Peyer's patch (tissue), 4 donors: ENCODE results near the gene GIMD1. TPM values are rescaled to one million over a fixed set of nuclear protein-coding genes. Genes with fewer than 3 reads are reported as not detected.
A peak's percentile ranks its signal among the peaks of the same experiment; 100 is the strongest.

ENCODE experiments used
- DNase-seq, 3 donors: peaks; one replicate each; pipeline ENCODE4 v3.0.0-alpha.2; 2017 to 2019
- H3K27ac ChIP-seq, 4 donors: fragments of 200-600 bp; sonication (generic); one replicate each; pipeline ENCODE4 v1.5.1; 2016 to 2019
- H3K27me3 ChIP-seq, 2 donors: fragments of 200-600 bp; sonication (generic); one replicate each; pipeline ENCODE4 v1.5.1; 2019
- H3K36me3 ChIP-seq, 3 donors: fragments of 200-600 bp; sonication (generic); one replicate each; pipeline ENCODE4 v1.5.1; 2016 to 2019
- H3K4me1 ChIP-seq, 4 donors: fragments of 200-600 bp; sonication (generic); one replicate each; pipeline ENCODE4 v1.5.1; 2016 to 2019
- H3K4me3 ChIP-seq, 4 donors: fragments of 200-600 bp; sonication (generic); 1 replicate in 3 of 4; 2 replicates in 1 of 4; pipeline ENCODE4 v1.5.1; 2016 to 2019; ENCODE audit warnings: mild to moderate bottlenecking in 1 of 4
- H3K9me3 ChIP-seq, 4 donors: fragments of 200-600 bp; sonication (generic); one replicate each; pipeline ENCODE4 v1.5.1; 2016 to 2019; ENCODE audit warnings: mild to moderate bottlenecking in 1 of 4
- CTCF ChIP-seq, 6 experiments: fragments of 450-650 bp in 4 of 6; fragments of 200-600 bp in 2 of 6; sonication (generic) in 1 of 6; IDR thresholded peaks; one replicate each; pipeline ENCODE4 v1.5.1; 2017 to 2019; ENCODE audit warnings: antibody characterized with exemption in 6 of 6, mild to moderate bottlenecking in 3 of 6, moderate library complexity in 1 of 6
- POLR2A ChIP-seq, 2 donors: fragments of 450-650 bp; IDR thresholded peaks; one replicate each; pipeline ENCODE4 v1.5.1; 2017; ENCODE audit warnings: antibody characterized with exemption in 2 of 2, mild to moderate bottlenecking in 2 of 2, moderate library complexity in 2 of 2
- total RNA-seq, 4 donors: library from RNA; depleted of rRNA; stranded (reverse); fragments of >200 nt; gene quantifications; one replicate each; pipeline ENCODE4 v1.1.0, GENCODE V29; 2016

GIMD1 gene
- total RNA-seq, 4 donors from 2014 or later, result 3.1 to 27.5 TPM; not detected in 2

- Histone ChIP-seq H3K36me3 (no peaks in the 10 kb centered on the region), H3K27ac (no peak overlapping the region), H3K9me3 (no peaks in the 10 kb centered on the region), H3K4me3 (no peak overlapping the region), H3K4me1 (no peaks in the 10 kb centered on the region), H3K27me3 (no peaks in the 10 kb centered on the region)
- TF ChIP-seq CTCF (IDR thresholded peaks at IDR 0.05) (no peak), POLR2A (IDR thresholded peaks at IDR 0.05) (no peak)
- DNase-seq, result no peak
Measured at GRCh38 chr4:106370214-106370613, 1.6 kb upstream of the GIMD1 start.

- no peaks in the 10 kb centered on the region for H3K9me3 ChIP-seq
- H3K4me1 ChIP-seq, result no peaks in the 10 kb centered on the region
- H3K27ac ChIP-seq, result no peak overlapping the region
- no peaks in the 10 kb centered on the region for H3K27me3 ChIP-seq
- peak in 4 of 6 experiments; percentile 47 to 67 (median 66) for TF ChIP-seq CTCF (IDR thresholded peaks at IDR 0.05)
- no peak for TF ChIP-seq POLR2A (IDR thresholded peaks at IDR 0.05)
- no peaks in the 10 kb centered on the region for H3K36me3 ChIP-seq
- H3K4me3 ChIP-seq, result no peak overlapping the region
- peak in 1 of 3 donors; percentile 64 for DNase-seq
Measured at GRCh38 chr4:106369456-106370060, 980 bp upstream of the GIMD1 start.

- H3K27ac ChIP-seq, result no peak overlapping the region
- H3K27me3 ChIP-seq, result no peaks in the 10 kb centered on the region
- DNase-seq, result no peak
- H3K9me3 ChIP-seq, result no peaks in the 10 kb centered on the region
- H3K36me3 ChIP-seq, result no peaks in the 10 kb centered on the region
- TF ChIP-seq CTCF (IDR thresholded peaks at IDR 0.05) (no peak), POLR2A (IDR thresholded peaks at IDR 0.05) (no peak)
- H3K4me1 ChIP-seq, result no peaks in the 10 kb centered on the region
- H3K4me3 ChIP-seq, result no peak overlapping the region
Measured at GRCh38 chr4:106367072-106367471, 1.5 kb downstream of the GIMD1 start.

- no peak for DNase-seq
- Histone ChIP-seq H3K4me3 (no peak overlapping the region), H3K4me1 (no peaks in the 10 kb centered on the region), H3K27me3 (no peaks in the 10 kb centered on the region), H3K9me3 (no peaks in the 10 kb centered on the region), H3K27ac (no peak overlapping the region), H3K36me3 (no peaks in the 10 kb centered on the region)
- TF ChIP-seq CTCF (IDR thresholded peaks at IDR 0.05) (no peak), POLR2A (IDR thresholded peaks at IDR 0.05) (no peak)
Measured at GRCh38 chr4:106366026-106366425, 2.6 kb downstream of the GIMD1 start.

- DNase-seq, result no peak
- no peaks in the 10 kb centered on the region for H3K27me3 ChIP-seq
- no peaks in the 10 kb centered on the region for H3K9me3 ChIP-seq
- no peak overlapping the region for H3K27ac ChIP-seq
- H3K36me3 ChIP-seq, result no peaks in the 10 kb centered on the region
- H3K4me1 ChIP-seq, result no peaks in the 10 kb centered on the region
- TF ChIP-seq CTCF (IDR thresholded peaks at IDR 0.05) (no peak), POLR2A (IDR thresholded peaks at IDR 0.05) (no peak)
- H3K4me3 ChIP-seq, result no peak overlapping the region
Measured at GRCh38 chr4:106365613-106366012, 3.0 kb downstream of the GIMD1 start.

- no peaks in the 10 kb centered on the region for H3K9me3 ChIP-seq
- H3K27me3 ChIP-seq, result no peaks in the 10 kb centered on the region
- DNase-seq, result no peak
- no peak overlapping the region for H3K4me3 ChIP-seq
- TF ChIP-seq CTCF (IDR thresholded peaks at IDR 0.05) (no peak), POLR2A (IDR thresholded peaks at IDR 0.05) (no peak)
- no peaks in the 10 kb centered on the region for H3K4me1 ChIP-seq
- H3K27ac ChIP-seq, result no peak overlapping the region
- H3K36me3 ChIP-seq, result no peaks in the 10 kb centered on the region
Measured at GRCh38 chr4:106364282-106364681, 4.3 kb downstream of the GIMD1 start.
